ENCODE measurements around the gene DPP10. TPM values are rescaled to one million over a fixed set of nuclear protein-coding genes. Genes with fewer than 3 reads are reported as not detected.

The DPP10 gene
- total RNA-seq, 1 experiment from 2014 or later, result not detected

GRCh38 chr2:115359550-115359949, 917.1 kb downstream of the DPP10 start:
- no TSS peak for BruUV-seq (replicated peaks)
- Histone ChIP-seq H3K27ac (ENCODE audit: low read length) (no peak overlapping the region), H3K9me3 (ENCODE audit: low read length) (no peaks in the 10 kb centered on the region), H3K79me2 (ENCODE audit: low read length) (no peaks in the 10 kb centered on the region), H2AFZ (ENCODE audit: low read length) (no peak overlapping the region), H3K4me3 (ENCODE audit: low read length) (no peak overlapping the region), H3K9me2 (replicated peaks; ENCODE audit: low read length) (no peaks in the 10 kb centered on the region), H3K4me1 (ENCODE audit: insufficient read depth, low read length) (no peaks in the 10 kb centered on the region), H3K36me3 (ENCODE audit: low read depth, low read length) (no peaks in the 10 kb centered on the region), H3K9ac (ENCODE audit: low read length) (no peak overlapping the region), H3K27me3 (ENCODE audit: low read length) (no peaks in the 10 kb centered on the region), H4K20me1 (ENCODE audit: low read length) (no peaks in the 10 kb centered on the region), H3F3A (ENCODE audit: low read length, unreplicated experiment) (no peaks in the 10 kb centered on the region), H3K4me2 (ENCODE audit: low read length) (no peak overlapping the region)
- ChIA-PET CTCF (no interaction called here), POLR2A (ENCODE audit: unreplicated experiment) (no interaction called here)
- intact Hi-C loops (cut with micrococcal nuclease), result no loop called here
- DNase-seq (no peak), ATAC-seq (no peak)
- TF ChIP-seq EZH2 (IDR thresholded peaks at IDR 0.05; ENCODE audit: low read length, unreplicated experiment), result no peak
- no peak for TF ChIP-seq EZH2phosphoT487 (IDR thresholded peaks at IDR 0.05; ENCODE audit: borderline replicate concordance, low read length)
- no peak for TF ChIP-seq CTCF (conservative IDR thresholded peaks at IDR 0.05; ENCODE audit: low read depth, low read length)

- POLR2A ChIA-PET (ENCODE audit: unreplicated experiment), result no interaction called here
- CTCF ChIA-PET, result no interaction called here
- Histone ChIP-seq H3K4me2 (ENCODE audit: low read length) (no peak overlapping the region), H2AFZ (ENCODE audit: low read length) (no peak overlapping the region), H3K4me3 (ENCODE audit: low read length) (no peak overlapping the region), H3K36me3 (ENCODE audit: low read depth, low read length) (no peaks in the 10 kb centered on the region), H4K20me1 (ENCODE audit: low read length) (no peaks in the 10 kb centered on the region), H3K27ac (ENCODE audit: low read length) (no peak overlapping the region), H3K9me2 (replicated peaks; ENCODE audit: low read length) (no peaks in the 10 kb centered on the region), H3K4me1 (ENCODE audit: insufficient read depth, low read length) (no peaks in the 10 kb centered on the region), H3F3A (ENCODE audit: low read length, unreplicated experiment) (no peaks in the 10 kb centered on the region), H3K9ac (ENCODE audit: low read length) (no peak overlapping the region), H3K79me2 (ENCODE audit: low read length) (no peaks in the 10 kb centered on the region), H3K9me3 (ENCODE audit: low read length) (no peaks in the 10 kb centered on the region), H3K27me3 (ENCODE audit: low read length) (no peaks in the 10 kb centered on the region)
- no peak for ATAC-seq
- DNase-seq, result no peak
- TF ChIP-seq EZH2 (IDR thresholded peaks at IDR 0.05; ENCODE audit: low read length, unreplicated experiment), result no peak
- intact Hi-C loops (cut with micrococcal nuclease), result no loop called here
- BruUV-seq (replicated peaks), result no TSS peak
Observed at GRCh38 chr2:115364093-115364492, 921.7 kb downstream of the DPP10 start.

- no peak overlapping the region for H3K9ac ChIP-seq (ENCODE audit: low read length)
- no peaks in the 10 kb centered on the region for H3K36me3 ChIP-seq (ENCODE audit: low read depth, low read length)
- DNase-seq (no peak), ATAC-seq (no peak)
- no peaks in the 10 kb centered on the region for H3K9me2 ChIP-seq (replicated peaks; ENCODE audit: low read length)
- no TSS peak for BruUV-seq (replicated peaks)
- H2AFZ ChIP-seq (ENCODE audit: low read length), result no peak overlapping the region
- CTCF ChIA-PET, result no interaction called here
- H4K20me1 ChIP-seq (ENCODE audit: low read length), result no peaks in the 10 kb centered on the region
- H3K4me1 ChIP-seq (ENCODE audit: insufficient read depth, low read length), result no peaks in the 10 kb centered on the region
- H3K27ac ChIP-seq (ENCODE audit: low read length), result no peak overlapping the region
- TF ChIP-seq EZH2 (IDR thresholded peaks at IDR 0.05; ENCODE audit: low read length, unreplicated experiment), result no peak
- TF ChIP-seq CTCF (conservative IDR thresholded peaks at IDR 0.05; ENCODE audit: low read depth, low read length), result no peak
- no peak for TF ChIP-seq EZH2phosphoT487 (IDR thresholded peaks at IDR 0.05; ENCODE audit: borderline replicate concordance, low read length)
- no peaks in the 10 kb centered on the region for H3K79me2 ChIP-seq (ENCODE audit: low read length)
- H3F3A ChIP-seq (ENCODE audit: low read length, unreplicated experiment), result no peaks in the 10 kb centered on the region
- H3K27me3 ChIP-seq (ENCODE audit: low read length), result no peaks in the 10 kb centered on the region
- no peak overlapping the region for H3K4me2 ChIP-seq (ENCODE audit: low read length)
- POLR2A ChIA-PET (ENCODE audit: unreplicated experiment), result no interaction called here
- H3K4me3 ChIP-seq (ENCODE audit: low read length), result no peak overlapping the region
- intact Hi-C loops (cut with micrococcal nuclease), result no loop called here
- peaks cover 19% of the 10 kb centered on the region for H3K9me3 ChIP-seq (ENCODE audit: low read length)
Observed at GRCh38 chr2:115369400-115369799, 927.0 kb downstream of the DPP10 start.

Data from PC-3 (cell line).